ENCODE measurements around the gene RNF223.
"Not testable (repeated sequence)": the region's sequence is repeated elsewhere in the genome, so short reads cannot be mapped to it uniquely, and the experiment has no call there.

The RNF223 gene

GRCh38 chr1:1116701-1117468, 42.8 kb upstream of the RNF223 start:
- Histone ChIP-seq H3K36me3 (ENCODE audit: control insufficient read depth, insufficient read depth, low read length) (peaks cover 4% of the 10 kb centered on the region), H3K4me1 (ENCODE audit: control insufficient read depth, insufficient read depth, low read length) (no peaks in the 10 kb centered on the region), H3K27me3 (ENCODE audit: control insufficient read depth, insufficient read depth, low read length) (peaks cover 3% of the 10 kb centered on the region), H3K27ac (ENCODE audit: low read depth, low read length) (no peak overlapping the region), H3K9ac (ENCODE audit: low read length) (no peak overlapping the region), H3K4me3 (ENCODE audit: low read length) (peak overlapping the region; percentile 61)

GRCh38 chr1:1115786-1116700, 41.9 kb upstream of the RNF223 start, which contains the start of gene C1orf159:
Gene C1orf159 (minus strand): TSS chr1:1116089. CDS start chr1:1091543, 24,546 bp downstream.
- Histone ChIP-seq H3K4me3 (ENCODE audit: low read length) (peak within 1 kb of the TSS; percentile 66), H3K27me3 (ENCODE audit: control insufficient read depth, insufficient read depth, low read length) (peaks cover 3% of the 10 kb centered on the region), H3K4me1 (ENCODE audit: control insufficient read depth, insufficient read depth, low read length) (no peaks in the 10 kb centered on the region), H3K9ac (ENCODE audit: low read length) (no peak within 1 kb of the TSS), H3K27ac (ENCODE audit: low read depth, low read length) (peak within 1 kb of the TSS; percentile 70), H3K36me3 (ENCODE audit: control insufficient read depth, insufficient read depth, low read length) (peaks cover 4% of the 10 kb centered on the region)

GRCh38 chr1:1115136-1115785, 41.2 kb upstream of the RNF223 start:
- no peak overlapping the region for H3K9ac ChIP-seq (ENCODE audit: low read length)
- H3K36me3 ChIP-seq (ENCODE audit: control insufficient read depth, insufficient read depth, low read length), result peaks cover 4% of the 10 kb centered on the region
- peak overlapping the region; percentile 66 for H3K4me3 ChIP-seq (ENCODE audit: low read length)
- peaks cover 3% of the 10 kb centered on the region for H3K27me3 ChIP-seq (ENCODE audit: control insufficient read depth, insufficient read depth, low read length)
- no peaks in the 10 kb centered on the region for H3K4me1 ChIP-seq (ENCODE audit: control insufficient read depth, insufficient read depth, low read length)
- H3K27ac ChIP-seq (ENCODE audit: low read depth, low read length), result peak overlapping the region; percentile 70

GRCh38 chr1:1114431-1114830, 40.3 kb upstream of the RNF223 start:
- H3K4me3 ChIP-seq (ENCODE audit: low read length), result no peak overlapping the region
- H3K27ac ChIP-seq (ENCODE audit: low read depth, low read length), result no peak overlapping the region
- H3K27me3 ChIP-seq (ENCODE audit: control insufficient read depth, insufficient read depth, low read length), result peaks cover 3% of the 10 kb centered on the region
- H3K36me3 ChIP-seq (ENCODE audit: control insufficient read depth, insufficient read depth, low read length), result peaks cover 4% of the 10 kb centered on the region
- H3K4me1 ChIP-seq (ENCODE audit: control insufficient read depth, insufficient read depth, low read length), result no peaks in the 10 kb centered on the region
- H3K9ac ChIP-seq (ENCODE audit: low read length), result no peak overlapping the region

GRCh38 chr1:1112237-1112985, 38.3 kb upstream of the RNF223 start:
- Histone ChIP-seq H3K36me3 (ENCODE audit: control insufficient read depth, insufficient read depth, low read length) (peaks cover 4% of the 10 kb centered on the region), H3K4me1 (ENCODE audit: control insufficient read depth, insufficient read depth, low read length) (no peaks in the 10 kb centered on the region), H3K9ac (ENCODE audit: low read length) (no peak overlapping the region), H3K4me3 (ENCODE audit: low read length) (no peak overlapping the region), H3K27ac (ENCODE audit: low read depth, low read length) (no peak overlapping the region), H3K27me3 (ENCODE audit: control insufficient read depth, insufficient read depth, low read length) (no peaks in the 10 kb centered on the region)

GRCh38 chr1:1111516-1112236, 37.6 kb upstream of the RNF223 start:
- H3K9ac ChIP-seq (ENCODE audit: low read length), result no peak overlapping the region
- no peaks in the 10 kb centered on the region for H3K4me1 ChIP-seq (ENCODE audit: control insufficient read depth, insufficient read depth, low read length)
- no peak overlapping the region for H3K27ac ChIP-seq (ENCODE audit: low read depth, low read length)

GRCh38 chr1:1110561-1110971, 36.5 kb upstream of the RNF223 start:
- Histone ChIP-seq H3K27me3 (ENCODE audit: control insufficient read depth, insufficient read depth, low read length) (no peaks in the 10 kb centered on the region), H3K9ac (ENCODE audit: low read length) (no peak overlapping the region), H3K36me3 (ENCODE audit: control insufficient read depth, insufficient read depth, low read length) (peaks cover 4% of the 10 kb centered on the region), H3K27ac (ENCODE audit: low read depth, low read length) (no peak overlapping the region), H3K4me3 (ENCODE audit: low read length) (no peak overlapping the region), H3K4me1 (ENCODE audit: control insufficient read depth, insufficient read depth, low read length) (no peaks in the 10 kb centered on the region)

More at GRCh38 chr1:1111516-1112236, 37.6 kb upstream of the RNF223 start:
- Histone ChIP-seq H3K4me3 (ENCODE audit: low read length) (no peak overlapping the region), H3K27me3 (ENCODE audit: control insufficient read depth, insufficient read depth, low read length) (no peaks in the 10 kb centered on the region), H3K36me3 (ENCODE audit: control insufficient read depth, insufficient read depth, low read length) (peaks cover 4% of the 10 kb centered on the region)

- Histone ChIP-seq H3K27ac (ENCODE audit: low read depth, low read length) (no peak overlapping the region), H3K4me3 (ENCODE audit: low read length) (no peak overlapping the region), H3K27me3 (ENCODE audit: control insufficient read depth, insufficient read depth, low read length) (no peaks in the 10 kb centered on the region), H3K4me1 (ENCODE audit: control insufficient read depth, insufficient read depth, low read length) (no peaks in the 10 kb centered on the region), H3K9ac (ENCODE audit: low read length) (no peak overlapping the region), H3K36me3 (ENCODE audit: control insufficient read depth, insufficient read depth, low read length) (peaks cover 4% of the 10 kb centered on the region)
Observed at GRCh38 chr1:1109743-1110142, 35.6 kb upstream of the RNF223 start.

- H3K27me3 ChIP-seq (ENCODE audit: control insufficient read depth, insufficient read depth, low read length), result no peaks in the 10 kb centered on the region
- no peak overlapping the region for H3K4me3 ChIP-seq (ENCODE audit: low read length)
- no peaks in the 10 kb centered on the region for H3K4me1 ChIP-seq (ENCODE audit: control insufficient read depth, insufficient read depth, low read length)
Observed at GRCh38 chr1:1106510-1107221, 32.6 kb upstream of the RNF223 start.

GRCh38 chr1:1104152-1104551, 30.0 kb upstream of the RNF223 start:
- H3K27ac ChIP-seq (ENCODE audit: low read depth, low read length); H3K9ac ChIP-seq (ENCODE audit: low read length); H3K36me3 ChIP-seq (ENCODE audit: control insufficient read depth, insufficient read depth, low read length); H3K4me3 ChIP-seq (ENCODE audit: low read length); H3K27me3 ChIP-seq (ENCODE audit: control insufficient read depth, insufficient read depth, low read length); H3K4me1 ChIP-seq (ENCODE audit: control insufficient read depth, insufficient read depth, low read length): not testable (repeated sequence)

More at GRCh38 chr1:1106510-1107221, 32.6 kb upstream of the RNF223 start:
- Histone ChIP-seq H3K36me3 (ENCODE audit: control insufficient read depth, insufficient read depth, low read length) (no peaks in the 10 kb centered on the region), H3K27ac (ENCODE audit: low read depth, low read length) (no peak overlapping the region), H3K9ac (ENCODE audit: low read length) (no peak overlapping the region)

- no peak overlapping the region for H3K27ac ChIP-seq (ENCODE audit: low read depth, low read length)
- no peak overlapping the region for H3K4me3 ChIP-seq (ENCODE audit: low read length)
- H3K4me1 ChIP-seq (ENCODE audit: control insufficient read depth, insufficient read depth, low read length), result no peaks in the 10 kb centered on the region
- H3K27me3 ChIP-seq (ENCODE audit: control insufficient read depth, insufficient read depth, low read length), result no peaks in the 10 kb centered on the region
- H3K36me3 ChIP-seq (ENCODE audit: control insufficient read depth, insufficient read depth, low read length), result no peaks in the 10 kb centered on the region
- H3K9ac ChIP-seq (ENCODE audit: low read length), result no peak overlapping the region
Observed at GRCh38 chr1:1101503-1101902, 27.4 kb upstream of the RNF223 start.

Measured in rectal smooth muscle tissue (tissue), 1 donor.